Left cardiac atrium (tissue), 4 donors: Measurements from ENCODE around the gene MYCT1. TPM values are rescaled to one million over a fixed set of nuclear protein-coding genes. Genes with fewer than 3 reads are reported as not detected.

Experiments used
- ATAC-seq, 2 donors: fragments of 200-7000 bp; cut with Tn5 transposase; one replicate each; pipeline ENCODE4 v1.9.1; 2020; ENCODE audit warnings: mild to moderate bottlenecking in 2 of 2, moderate library complexity in 2 of 2
- DNase-seq: peaks from one replicate; pipeline ENCODE4 v3.0.0-alpha.2; 2020
- intact Hi-C, 2 donors: fragments of 100-400 bp; cut with DNase I; formaldehyde crosslinking; loops; one replicate each; pipeline versions ENCODE4 v1.14.1 to v1.15.1; 2022 to 2023
- total RNA-seq, 2 donors: library from RNA; stranded (reverse); fragmentation: NEBNext Ultra II Directional; extraction: Animal tissue kit (Norgen Biotek cat#: 25700); gene quantifications; one replicate each; pipeline ENCODE4 v1.2.1, GENCODE V29; 2021
- donor health status: DM: no; HTN: yes; CAD: no.
- donor health status: DM: no; HTN: yes; CAD: no; lungs with severe emphysema.
- donor health status: DM: yes; HTN: yes; CAD: no.
- donor health status: Dilated cardiomyopathy.

Gene MYCT1
- total RNA-seq, 2 donors from 2014 or later: 13.4 to 13.9 TPM

DNA sequence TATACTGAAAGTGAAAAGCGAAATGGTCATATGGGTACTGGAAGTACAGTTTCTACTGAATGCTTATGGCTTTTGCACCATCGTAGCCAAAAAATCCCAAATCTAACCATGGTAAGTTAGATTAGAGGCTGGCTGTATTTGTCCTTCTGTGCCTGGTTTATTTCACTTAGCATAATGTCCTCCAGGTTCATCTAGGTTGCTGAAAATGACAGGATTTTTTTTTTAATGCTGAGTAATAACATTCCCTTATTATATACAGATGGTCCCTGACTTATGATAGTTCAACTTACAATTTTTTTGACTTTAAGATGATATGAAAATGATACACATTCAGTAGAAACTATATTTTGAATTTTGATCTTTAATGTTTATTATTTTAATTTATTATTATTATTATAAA lies 7.6 kb downstream of the MYCT1 start:
- ATAC-seq: no peak
- intact Hi-C loops: no loop called here
- DNase-seq: no peak

- DNase-seq (no peak), ATAC-seq (no peak)
- intact Hi-C loops: no loop called here
These were observed 18.6 kb downstream of the MYCT1 start for GRCh38 chr6:152716322-152716721.

GRCh38 chr6:152720974-152721373 lies 23.3 kb downstream of the MYCT1 start:
- ATAC-seq (no peak), DNase-seq (no peak)
- intact Hi-C loops: no loop called here

GRCh38 chr6:152721956-152722355 lies 24.3 kb downstream of the MYCT1 start:
- DNase-seq: no peak
- intact Hi-C loops: no loop called here
- ATAC-seq: no peak

DNA sequence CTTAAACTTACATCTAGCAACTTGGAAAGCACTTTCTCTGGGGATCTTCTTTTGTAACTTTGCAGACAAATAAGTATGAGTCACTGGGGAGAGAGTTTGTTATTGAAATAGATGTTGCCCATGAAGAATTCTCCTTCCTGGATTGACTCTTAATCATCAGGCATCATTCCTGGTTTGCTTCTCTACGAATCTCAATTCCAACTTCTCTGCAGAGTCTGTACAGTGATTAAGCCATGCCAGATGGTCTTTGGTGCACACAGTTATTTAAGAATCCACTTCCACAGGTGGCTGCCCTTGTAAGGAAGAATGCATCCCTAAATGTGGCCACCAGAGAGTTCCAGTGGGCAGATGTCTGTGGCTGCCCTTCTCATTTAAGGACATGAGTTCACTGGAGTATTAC lies 25.7 kb downstream of the MYCT1 start:
- ATAC-seq (no peak), DNase-seq (no peak)
- intact Hi-C loops: no loop called here

DNA sequence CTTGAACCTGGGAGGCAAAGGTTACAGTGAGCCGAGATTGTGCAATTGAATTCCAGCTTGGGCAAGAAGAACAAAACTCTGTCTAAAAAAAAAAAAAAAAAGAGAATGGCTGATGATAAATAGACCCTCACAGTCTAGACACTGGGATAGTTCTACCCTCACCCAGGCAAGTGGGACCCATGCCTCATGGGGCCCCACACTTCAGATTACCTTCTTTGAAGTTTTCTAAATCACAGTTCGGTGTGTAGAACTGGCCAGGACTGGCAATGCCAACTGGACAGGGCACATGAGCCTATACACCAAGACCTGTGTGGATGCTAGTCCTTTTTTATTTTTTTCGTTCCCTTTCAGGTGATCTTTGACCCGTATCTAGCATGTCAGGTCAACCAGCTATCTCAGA lies 28.6 kb downstream of the MYCT1 start:
- intact Hi-C loops: no loop called here
- DNase-seq (no peak), ATAC-seq (no peak)

GRCh38 chr6:152727507-152727906 lies 29.8 kb downstream of the MYCT1 start:
- ATAC-seq: no peak
- no peak for DNase-seq
- intact Hi-C loops: no loop called here

DNA sequence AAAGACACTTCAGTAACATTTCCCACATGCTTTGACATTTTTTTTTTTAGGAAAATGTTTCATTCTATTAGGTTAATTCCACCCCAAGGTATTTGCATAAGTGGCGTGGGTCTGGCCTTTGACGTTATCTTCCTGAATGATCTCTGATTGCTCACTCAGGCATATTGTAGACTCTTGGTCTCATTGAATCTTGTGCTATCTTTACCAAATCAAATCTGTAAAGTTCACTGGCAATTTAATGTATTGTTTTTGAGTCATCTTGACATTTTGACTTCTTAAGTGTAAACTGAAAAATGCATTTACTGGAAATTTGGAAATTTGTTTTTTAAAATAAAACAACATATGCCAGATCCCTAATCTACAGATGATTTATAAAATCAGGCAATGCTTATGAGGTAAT lies 36.9 kb downstream of the MYCT1 start:
- intact Hi-C loops: no loop called here
- ATAC-seq (no peak), DNase-seq (no peak)

DNA sequence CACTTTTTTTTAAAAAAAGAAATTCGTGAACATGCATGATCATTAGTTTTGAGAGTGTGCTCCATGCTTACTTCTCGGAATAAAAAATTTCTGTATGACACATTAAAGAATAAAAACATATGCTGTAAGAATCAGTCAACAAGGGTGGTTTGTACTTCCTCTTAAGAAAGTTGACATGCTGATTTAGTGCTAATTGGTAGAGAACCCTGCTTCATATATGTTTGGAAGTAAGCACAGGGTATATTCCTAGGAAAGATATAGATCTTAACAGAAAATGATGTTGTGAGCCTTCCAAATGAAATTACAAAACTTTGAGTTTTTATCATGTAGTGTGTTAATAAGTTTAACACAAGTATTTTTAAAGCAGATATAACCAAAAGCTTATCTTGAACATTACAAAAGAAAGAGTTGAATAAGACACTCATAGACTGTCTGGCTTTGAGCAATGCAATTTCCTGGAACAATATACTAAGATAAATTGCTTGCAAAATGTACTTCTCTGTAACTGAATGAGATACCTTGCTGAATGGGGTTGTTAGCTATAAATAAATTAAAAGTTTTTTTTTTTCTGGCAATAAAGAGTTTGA lies 39.1 kb downstream of the MYCT1 start:
- ATAC-seq (no peak), DNase-seq (no peak)
- intact Hi-C loops: no loop called here

- intact Hi-C loops: no loop called here
- DNase-seq (no peak), ATAC-seq (no peak)
These were observed 47.9 kb downstream of the MYCT1 start for GRCh38 chr6:152745509-152746171.

- intact Hi-C loops: no loop called here
These were observed 48.5 kb downstream of the MYCT1 start for GRCh38 chr6:152746172-152746553.

GRCh38 chr6:152748843-152749242 lies 51.1 kb downstream of the MYCT1 start:
- ATAC-seq (no peak), DNase-seq (no peak)
- intact Hi-C loops: no loop called here

More at GRCh38 chr6:152746172-152746553, 48.5 kb downstream of the MYCT1 start:
- ATAC-seq (no peak), DNase-seq (no peak)

- DNase-seq: no peak
- intact Hi-C loops: no loop called here
These were observed 51.6 kb downstream of the MYCT1 start for GRCh38 chr6:152749336-152749735.

DNA sequence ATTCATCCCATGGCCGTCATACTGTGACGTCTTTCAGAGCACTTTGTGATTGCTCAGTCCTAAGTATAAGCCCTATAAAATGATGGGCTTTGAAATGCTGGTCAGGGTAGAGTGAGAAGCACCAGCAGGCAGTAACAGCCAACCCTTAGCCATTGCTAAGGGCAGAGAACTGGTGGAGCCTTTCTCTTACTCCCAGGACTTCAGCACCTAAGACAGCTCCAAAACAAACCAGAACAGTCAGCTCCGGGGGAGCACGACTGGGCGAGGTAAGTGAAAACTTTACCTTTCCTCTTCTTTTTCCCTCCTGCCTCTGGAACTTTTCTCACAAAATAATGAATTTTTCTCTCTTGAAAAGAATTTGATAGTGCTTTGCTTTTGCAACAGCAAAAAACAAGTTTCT lies 53.0 kb downstream of the MYCT1 start, which contains the start of gene VIP:
VIP (plus strand) TSS at position 104 of the 400 bp plus-strand sequence. CDS start 1,381 bp downstream, outside the sequence.
- DNase-seq (no peak), ATAC-seq (no peak)
- intact Hi-C loops: no loop called here

More at GRCh38 chr6:152749336-152749735, 51.6 kb downstream of the MYCT1 start:
- no peak for ATAC-seq

DNA sequence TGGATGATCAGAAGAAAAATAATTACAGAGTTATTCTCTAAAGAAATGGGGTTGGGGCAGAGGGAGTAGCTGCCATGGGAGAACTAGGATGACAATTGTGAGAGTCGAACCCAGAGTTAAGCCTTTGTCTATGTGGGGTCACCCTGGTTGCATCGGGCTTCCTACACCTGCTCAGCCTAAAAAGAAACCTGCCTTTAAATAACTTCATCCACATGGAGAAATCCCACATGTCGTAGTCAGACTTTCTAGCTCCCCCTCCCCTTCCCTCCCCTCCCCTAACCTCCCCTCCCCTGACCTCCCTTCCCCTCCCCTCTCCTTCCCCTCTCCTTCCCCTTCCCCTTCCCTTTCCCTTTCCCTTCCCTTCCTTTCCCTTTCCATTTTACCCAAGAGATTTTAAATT lies 67.6 kb downstream of the MYCT1 start:
- ATAC-seq: no peak

DNA sequence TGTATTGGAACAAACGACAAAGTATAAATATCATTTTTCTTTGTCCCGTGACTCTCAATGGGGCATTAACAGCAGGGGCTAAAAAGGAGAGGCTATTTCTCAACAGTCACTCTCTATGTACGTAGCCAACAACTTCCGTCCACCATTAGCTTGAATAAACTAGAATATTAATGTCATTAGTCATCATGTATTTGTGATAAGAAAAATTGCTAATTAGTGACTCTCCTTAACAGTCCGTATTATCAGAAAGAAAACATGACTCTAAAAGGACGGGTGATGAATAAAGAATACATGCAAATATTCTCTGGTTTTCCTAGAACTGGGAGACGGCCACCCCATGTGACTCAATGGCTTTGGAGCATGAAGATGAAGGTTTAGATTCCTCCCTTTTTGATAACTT lies 71.5 kb downstream of the MYCT1 start:
- intact Hi-C loops: no loop called here
- no peak for DNase-seq
- no peak for ATAC-seq

More for the DNA sequence above, 67.6 kb downstream of the MYCT1 start:
- DNase-seq: no peak
- intact Hi-C loops: no loop called here

- ATAC-seq (no peak), DNase-seq (no peak)
- intact Hi-C loops: no loop called here
These were observed 72.3 kb downstream of the MYCT1 start for GRCh38 chr6:152769993-152770392.

- DNase-seq (no peak), ATAC-seq (no peak)
- intact Hi-C loops: no loop called here
These were observed 73.5 kb downstream of the MYCT1 start for GRCh38 chr6:152771061-152771687.
